Activated T-cell treated with anti-CD3 and anti-CD28 coated beads, Interleukin-2, amount 50 U/mL, for 4 hours (primary cell): ENCODE results near the gene PSME1. TPM values are rescaled to one million over a fixed set of nuclear protein-coding genes. Genes with fewer than 3 reads are reported as not detected.

Experiments
- ATAC-seq, 2 donors: fragments of 200-7000 bp; cut with Tn5 transposase; one replicate each; pipeline ENCODE4 v1.10.0; 2021
- DNase-seq: peaks from one replicate; pipeline ENCODE4 v3.0.0-alpha.2; 2020
- H3K27me3 Mint-ChIP-seq: one replicate; pipeline ENCODE4 v1.8.0; 2021; ENCODE audit warnings: low read depth, mixed read lengths
- H3K36me3 Mint-ChIP-seq: one replicate; pipeline ENCODE4 v1.8.0; 2022; ENCODE audit warnings: mixed read lengths; ENCODE audit not compliant: insufficient read depth
- H3K4me1 Mint-ChIP-seq: one replicate; pipeline ENCODE4 v1.8.0; 2021; ENCODE audit warnings: low read depth, mixed read lengths
- H3K4me3 Mint-ChIP-seq: one replicate; pipeline ENCODE4 v1.8.0; 2021; ENCODE audit warnings: mild to moderate bottlenecking, moderate library complexity, mixed read lengths
- H3K9me3 Mint-ChIP-seq: one replicate; pipeline ENCODE4 v1.8.0; 2021; ENCODE audit warnings: mixed read lengths
- total RNA-seq, 3 donors: library from RNA; stranded (reverse); gene quantifications; one replicate each; pipeline ENCODE4 v1.2.1, GENCODE V29; 2021

Gene PSME1
- total RNA-seq, result 100 to 1,000 TPM; 354 to 391 (median 378) TPM

- Mint-ChIP-seq H3K4me1 (peaks cover 63% of the 10 kb centered on the region), H3K27me3 (no peaks in the 10 kb centered on the region), H3K9me3 (no peaks in the 10 kb centered on the region), H3K4me3 (peak within 1 kb of the TSS; percentile 91), H3K36me3 (peaks cover 25% of the 10 kb centered on the region)
- ATAC-seq (peak; percentile 94 to 95), DNase-seq (peak; percentile 95)
These were observed at the start of gene PSME1 for GRCh38 chr14:24135834-24136683. TSS of gene PSME1 (plus strand) at chr14:24136194. CDS start at chr14:24136263, 69 bp downstream.

GRCh38 chr14:24087004-24087403 lies 49.0 kb upstream of the PSME1 start:
- H3K4me1 Mint-ChIP-seq, result peaks cover 13% of the 10 kb centered on the region
- H3K27me3 Mint-ChIP-seq, result no peaks in the 10 kb centered on the region
- ATAC-seq, result no peak
- H3K4me3 Mint-ChIP-seq, result no peak overlapping the region
- no peaks in the 10 kb centered on the region for H3K36me3 Mint-ChIP-seq
- H3K9me3 Mint-ChIP-seq, result no peaks in the 10 kb centered on the region
- DNase-seq, result no peak

GRCh38 chr14:24088095-24088494 lies 47.9 kb upstream of the PSME1 start:
- H3K9me3 Mint-ChIP-seq, result no peaks in the 10 kb centered on the region

GRCh38 chr14:24089890-24090289 lies 46.1 kb upstream of the PSME1 start:
- ATAC-seq, result no peak
- no peak for DNase-seq
- no peaks in the 10 kb centered on the region for H3K9me3 Mint-ChIP-seq
- peaks cover 19% of the 10 kb centered on the region for H3K4me1 Mint-ChIP-seq
- no peaks in the 10 kb centered on the region for H3K27me3 Mint-ChIP-seq
- no peaks in the 10 kb centered on the region for H3K36me3 Mint-ChIP-seq
- no peak overlapping the region for H3K4me3 Mint-ChIP-seq

More at GRCh38 chr14:24088095-24088494, 47.9 kb upstream of the PSME1 start:
- no peaks in the 10 kb centered on the region for H3K27me3 Mint-ChIP-seq
- no peaks in the 10 kb centered on the region for H3K36me3 Mint-ChIP-seq
- H3K4me3 Mint-ChIP-seq, result no peak overlapping the region
- DNase-seq (no peak), ATAC-seq (no peak)
- H3K4me1 Mint-ChIP-seq, result peaks cover 12% of the 10 kb centered on the region

- Mint-ChIP-seq H3K9me3 (no peaks in the 10 kb centered on the region), H3K4me1 (peaks cover 34% of the 10 kb centered on the region), H3K27me3 (no peaks in the 10 kb centered on the region), H3K36me3 (peaks cover 10% of the 10 kb centered on the region), H3K4me3 (peak overlapping the region; percentile 97)
- no peak for ATAC-seq
- DNase-seq, result no peak
These were observed 43.9 kb upstream of the PSME1 start for GRCh38 chr14:24092110-24092504.

GRCh38 chr14:24092505-24093206 lies 43.3 kb upstream of the PSME1 start:
- Mint-ChIP-seq H3K4me3 (peak overlapping the region; percentile 97), H3K4me1 (peaks cover 34% of the 10 kb centered on the region), H3K9me3 (no peaks in the 10 kb centered on the region), H3K27me3 (no peaks in the 10 kb centered on the region), H3K36me3 (peaks cover 10% of the 10 kb centered on the region)
- DNase-seq (no peak), ATAC-seq (no peak)

GRCh38 chr14:24093207-24093900 lies 42.6 kb upstream of the PSME1 start:
- peak overlapping the region; percentile 97 for H3K4me3 Mint-ChIP-seq
- H3K36me3 Mint-ChIP-seq, result peaks cover 10% of the 10 kb centered on the region
- no peaks in the 10 kb centered on the region for H3K27me3 Mint-ChIP-seq
- ATAC-seq (no peak), DNase-seq (no peak)
- H3K4me1 Mint-ChIP-seq, result peaks cover 34% of the 10 kb centered on the region
- no peaks in the 10 kb centered on the region for H3K9me3 Mint-ChIP-seq

- peaks cover 34% of the 10 kb centered on the region for H3K4me1 Mint-ChIP-seq
- peak; percentile 78 for DNase-seq
- no peaks in the 10 kb centered on the region for H3K9me3 Mint-ChIP-seq
- peak; percentile 73 to 76 for ATAC-seq
- peak within 1 kb of the TSS; percentile 97 for H3K4me3 Mint-ChIP-seq
- peaks cover 10% of the 10 kb centered on the region for H3K36me3 Mint-ChIP-seq
- H3K27me3 Mint-ChIP-seq, result no peaks in the 10 kb centered on the region
These were observed 41.8 kb upstream of the PSME1 start, which contains the start of gene PCK2 for GRCh38 chr14:24093901-24094840. TSS of gene PCK2 (plus strand) at chr14:24094311. CDS start at chr14:24094406, 95 bp downstream.

GRCh38 chr14:24094841-24095270 lies 41.1 kb upstream of the PSME1 start:
- Mint-ChIP-seq H3K4me1 (peaks cover 29% of the 10 kb centered on the region), H3K9me3 (no peaks in the 10 kb centered on the region), H3K4me3 (peak overlapping the region; percentile 97), H3K27me3 (no peaks in the 10 kb centered on the region), H3K36me3 (peaks cover 14% of the 10 kb centered on the region)
- no peak for DNase-seq
- ATAC-seq, result peak; percentile 6 to 8

GRCh38 chr14:24095271-24096068 lies 40.5 kb upstream of the PSME1 start:
- peak; percentile 35 for DNase-seq
- peaks cover 14% of the 10 kb centered on the region for H3K36me3 Mint-ChIP-seq
- H3K27me3 Mint-ChIP-seq, result no peaks in the 10 kb centered on the region
- no peaks in the 10 kb centered on the region for H3K9me3 Mint-ChIP-seq
- H3K4me1 Mint-ChIP-seq, result peaks cover 27% of the 10 kb centered on the region
- peak overlapping the region; percentile 97 for H3K4me3 Mint-ChIP-seq
- ATAC-seq, result peak; percentile 20

- DNase-seq (no peak), ATAC-seq (no peak)
- Mint-ChIP-seq H3K4me1 (peaks cover 24% of the 10 kb centered on the region), H3K4me3 (peak overlapping the region; percentile 48), H3K9me3 (no peaks in the 10 kb centered on the region), H3K27me3 (no peaks in the 10 kb centered on the region), H3K36me3 (peaks cover 20% of the 10 kb centered on the region)
These were observed 39.3 kb upstream of the PSME1 start for GRCh38 chr14:24096545-24097181.

- Mint-ChIP-seq H3K9me3 (no peaks in the 10 kb centered on the region), H3K27me3 (no peaks in the 10 kb centered on the region), H3K4me1 (peaks cover 19% of the 10 kb centered on the region), H3K4me3 (no peak overlapping the region), H3K36me3 (peaks cover 32% of the 10 kb centered on the region)
- no peak for ATAC-seq
- no peak for DNase-seq
These were observed 37.6 kb upstream of the PSME1 start for GRCh38 chr14:24098229-24098926.
